ENCODE results near the gene SNX33. TPM values are rescaled to one million over a fixed set of nuclear protein-coding genes. Genes with fewer than 3 reads are reported as not detected.

The SNX33 gene
- total and polyA plus RNA-seq, 2 of the 13 experiments (the other 11 are each of a cell fraction or from before 2014, with no cell fraction given) = 11.0 to 11.6 TPM

DNA sequence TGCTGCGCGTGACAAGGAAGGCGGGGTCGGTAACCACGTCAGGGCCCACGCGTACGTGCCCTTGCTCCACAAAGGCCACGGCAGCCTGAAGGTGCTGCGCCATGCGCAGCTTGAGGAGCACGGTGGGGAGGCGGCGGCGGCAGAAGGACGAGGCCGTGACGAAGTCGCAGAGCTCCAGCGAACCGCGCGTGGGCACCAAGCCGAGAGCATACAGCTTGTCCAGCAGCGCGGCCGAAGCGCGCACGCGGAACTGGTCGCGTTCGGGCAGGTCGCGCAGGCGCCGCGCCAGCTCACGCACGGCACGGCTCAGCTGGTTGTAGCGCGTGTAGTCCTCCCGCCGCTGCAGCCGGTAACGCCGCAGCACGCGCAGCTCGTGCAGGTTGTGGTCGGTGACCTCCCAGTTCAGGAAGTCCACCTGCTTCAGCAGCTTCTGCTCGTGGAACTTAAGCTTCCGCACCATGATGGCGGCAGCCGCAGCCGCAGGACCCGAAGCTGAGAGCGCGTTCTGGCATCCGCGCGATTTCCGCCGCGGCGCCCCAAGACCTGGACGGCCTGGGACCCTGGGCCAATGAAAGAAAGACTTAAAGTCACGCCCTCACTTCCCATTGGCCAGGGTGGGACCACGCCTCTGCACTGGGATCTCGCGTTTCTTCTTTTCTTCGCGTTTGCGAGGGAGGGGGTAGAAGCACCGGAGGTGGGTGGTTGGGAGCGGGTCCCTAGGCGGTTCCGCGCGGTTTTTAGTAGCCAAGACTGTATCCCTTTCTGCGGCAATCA lies 7.8 kb upstream of the SNX33 start, which contains the start of gene IMP3 (continued):
- TF ChIP-seq, protein P1, sequence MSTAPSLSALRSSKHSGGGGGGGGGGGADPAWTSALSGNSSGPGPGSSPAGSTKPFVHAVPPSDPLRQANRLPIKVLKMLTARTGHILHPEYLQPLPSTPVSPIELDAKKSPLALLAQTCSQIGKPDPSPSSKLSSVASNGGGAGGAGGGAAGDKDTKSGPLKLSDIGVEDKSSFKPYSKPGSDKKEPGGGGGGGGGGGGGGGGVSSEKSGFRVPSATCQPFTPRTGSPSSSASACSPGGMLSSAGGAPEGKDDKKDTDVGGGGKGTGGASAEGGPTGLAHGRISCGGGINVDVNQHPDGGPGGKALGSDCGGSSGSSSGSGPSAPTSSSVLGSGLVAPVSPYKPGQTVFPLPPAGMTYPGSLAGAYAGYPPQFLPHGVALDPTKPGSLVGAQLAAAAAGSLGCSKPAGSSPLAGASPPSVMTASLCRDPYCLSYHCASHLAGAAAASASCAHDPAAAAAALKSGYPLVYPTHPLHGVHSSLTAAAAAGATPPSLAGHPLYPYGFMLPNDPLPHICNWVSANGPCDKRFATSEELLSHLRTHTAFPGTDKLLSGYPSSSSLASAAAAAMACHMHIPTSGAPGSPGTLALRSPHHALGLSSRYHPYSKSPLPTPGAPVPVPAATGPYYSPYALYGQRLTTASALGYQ (CRISPR knock-in tag; IDR thresholded peaks at IDR 0.05) = peak; percentile 78; the same call in 1 of the 2 replicates
- TF ChIP-seq ONECUT2 (CRISPR knock-in tag; IDR thresholded peaks at IDR 0.05) (no peak; the same call in 1 of the 2 replicates), ZNF282 (IDR thresholded peaks at IDR 0.05; ENCODE audit: partially characterized antibody) (no peak), NFE2 (CRISPR knock-in tag; IDR thresholded peaks at IDR 0.05) (no peak), ZNF557 (CRISPR knock-in tag; IDR thresholded peaks at IDR 0.05) (peak; percentile 77), ZNF350 (CRISPR knock-in tag; IDR thresholded peaks at IDR 0.05; ENCODE audit: borderline replicate concordance, low read depth) (peak; percentile 79), ZNF737 (CRISPR knock-in tag; IDR thresholded peaks at IDR 0.05; ENCODE audit: borderline replicate concordance) (no peak), ZNF263 (CRISPR knock-in tag; IDR thresholded peaks at IDR 0.05) (peak; percentile 86), ZKSCAN8 (CRISPR knock-in tag; IDR thresholded peaks at IDR 0.05; ENCODE audit: borderline replicate concordance) (no peak), ZNF430 (CRISPR knock-in tag; IDR thresholded peaks at IDR 0.05) (peak; percentile 96), SP4 (CRISPR knock-in tag; IDR thresholded peaks at IDR 0.05) (peak; percentile 77), ZNF772 (CRISPR knock-in tag; IDR thresholded peaks at IDR 0.05) (peak; percentile 61; the same call in 1 of the 2 replicates), FOXC1 (CRISPR knock-in tag; IDR thresholded peaks at IDR 0.05; ENCODE audit: borderline replicate concordance) (peak; percentile 61; the same call in 1 of the 2 replicates), CCAR2 (optimal IDR thresholded peaks at IDR 0.05; ENCODE audit: low read depth, low read length) (no peak), FOXA3 (CRISPR knock-in tag; IDR thresholded peaks at IDR 0.05) (no peak; the same call in 1 of the 2 replicates), ARID2 (CRISPR knock-in tag; IDR thresholded peaks at IDR 0.05; ENCODE audit: borderline replicate concordance) (peak; percentile 97), MIXL1 (CRISPR knock-in tag; IDR thresholded peaks at IDR 0.05) (no peak), KMT2A (CRISPR knock-in tag; IDR thresholded peaks at IDR 0.05) (peak; percentile 90), CENPT (CRISPR knock-in tag; IDR thresholded peaks at IDR 0.05; ENCODE audit: low read depth) (peak; percentile 72; the same call in 1 of the 2 replicates), RBAK (CRISPR knock-in tag; IDR thresholded peaks at IDR 0.05) (no peak)
- TF ChIP-seq, protein P2, sequence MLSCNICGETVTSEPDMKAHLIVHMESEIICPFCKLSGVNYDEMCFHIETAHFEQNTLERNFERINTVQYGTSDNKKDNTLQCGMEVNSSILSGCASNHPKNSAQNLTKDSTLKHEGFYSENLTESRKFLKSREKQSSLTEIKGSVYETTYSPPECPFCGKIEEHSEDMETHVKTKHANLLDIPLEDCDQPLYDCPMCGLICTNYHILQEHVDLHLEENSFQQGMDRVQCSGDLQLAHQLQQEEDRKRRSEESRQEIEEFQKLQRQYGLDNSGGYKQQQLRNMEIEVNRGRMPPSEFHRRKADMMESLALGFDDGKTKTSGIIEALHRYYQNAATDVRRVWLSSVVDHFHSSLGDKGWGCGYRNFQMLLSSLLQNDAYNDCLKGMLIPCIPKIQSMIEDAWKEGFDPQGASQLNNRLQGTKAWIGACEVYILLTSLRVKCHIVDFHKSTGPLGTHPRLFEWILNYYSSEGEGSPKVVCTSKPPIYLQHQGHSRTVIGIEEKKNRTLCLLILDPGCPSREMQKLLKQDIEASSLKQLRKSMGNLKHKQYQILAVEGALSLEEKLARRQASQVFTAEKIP (CRISPR knock-in tag; IDR thresholded peaks at IDR 0.05; ENCODE audit: borderline replicate concordance) = no peak
- TF ChIP-seq, protein P3, sequence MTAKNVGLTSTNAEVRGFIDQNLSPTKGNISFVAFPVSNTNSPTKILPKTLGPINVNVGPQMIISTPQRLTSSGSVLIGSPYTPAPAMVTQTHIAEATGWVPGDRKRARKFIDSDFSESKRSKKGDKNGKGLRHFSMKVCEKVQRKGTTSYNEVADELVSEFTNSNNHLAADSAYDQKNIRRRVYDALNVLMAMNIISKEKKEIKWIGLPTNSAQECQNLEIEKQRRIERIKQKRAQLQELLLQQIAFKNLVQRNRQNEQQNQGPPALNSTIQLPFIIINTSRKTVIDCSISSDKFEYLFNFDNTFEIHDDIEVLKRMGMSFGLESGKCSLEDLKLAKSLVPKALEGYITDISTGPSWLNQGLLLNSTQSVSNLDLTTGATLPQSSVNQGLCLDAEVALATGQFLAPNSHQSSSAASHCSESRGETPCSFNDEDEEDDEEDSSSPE (CRISPR knock-in tag; IDR thresholded peaks at IDR 0.05) = peak; percentile 11; the same call in 1 of the 2 replicates
- TF ChIP-seq, protein P4, sequence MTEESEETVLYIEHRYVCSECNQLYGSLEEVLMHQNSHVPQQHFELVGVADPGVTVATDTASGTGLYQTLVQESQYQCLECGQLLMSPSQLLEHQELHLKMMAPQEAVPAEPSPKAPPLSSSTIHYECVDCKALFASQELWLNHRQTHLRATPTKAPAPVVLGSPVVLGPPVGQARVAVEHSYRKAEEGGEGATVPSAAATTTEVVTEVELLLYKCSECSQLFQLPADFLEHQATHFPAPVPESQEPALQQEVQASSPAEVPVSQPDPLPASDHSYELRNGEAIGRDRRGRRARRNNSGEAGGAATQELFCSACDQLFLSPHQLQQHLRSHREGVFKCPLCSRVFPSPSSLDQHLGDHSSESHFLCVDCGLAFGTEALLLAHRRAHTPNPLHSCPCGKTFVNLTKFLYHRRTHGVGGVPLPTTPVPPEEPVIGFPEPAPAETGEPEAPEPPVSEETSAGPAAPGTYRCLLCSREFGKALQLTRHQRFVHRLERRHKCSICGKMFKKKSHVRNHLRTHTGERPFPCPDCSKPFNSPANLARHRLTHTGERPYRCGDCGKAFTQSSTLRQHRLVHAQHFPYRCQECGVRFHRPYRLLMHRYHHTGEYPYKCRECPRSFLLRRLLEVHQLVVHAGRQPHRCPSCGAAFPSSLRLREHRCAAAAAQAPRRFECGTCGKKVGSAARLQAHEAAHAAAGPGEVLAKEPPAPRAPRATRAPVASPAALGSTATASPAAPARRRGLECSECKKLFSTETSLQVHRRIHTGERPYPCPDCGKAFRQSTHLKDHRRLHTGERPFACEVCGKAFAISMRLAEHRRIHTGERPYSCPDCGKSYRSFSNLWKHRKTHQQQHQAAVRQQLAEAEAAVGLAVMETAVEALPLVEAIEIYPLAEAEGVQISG (CRISPR knock-in tag; IDR thresholded peaks at IDR 0.05) = peak; percentile 87
